Ishikawa (cell line): ENCODE results near the gene MRFAP1.

ENCODE experiments used
- CEBPB ChIP-seq: IDR thresholded peaks from 2 replicates; pipeline ENCODE4 v1.6.1; 2012
- CREB1 ChIP-seq: IDR thresholded peaks from 2 replicates; pipeline ENCODE4 v1.6.1; 2012; ENCODE audit warnings: low read depth
- EGR1 ChIP-seq: IDR thresholded peaks from 2 replicates; pipeline ENCODE4 v1.6.1; 2012
- EP300 ChIP-seq: IDR thresholded peaks from 2 replicates; pipeline ENCODE4 v1.6.1; 2012; ENCODE audit warnings: borderline replicate concordance
- FOXM1 ChIP-seq: IDR thresholded peaks from 2 replicates; pipeline ENCODE4 v1.6.1; 2012; ENCODE audit warnings: low read depth, borderline replicate concordance
- NFIC ChIP-seq: IDR thresholded peaks from 2 replicates; pipeline ENCODE4 v1.6.1; 2012
- RAD21 ChIP-seq: IDR thresholded peaks from 2 replicates; pipeline ENCODE4 v1.6.1; 2012; ENCODE audit warnings: low read depth
- REST ChIP-seq: IDR thresholded peaks from 2 replicates; pipeline ENCODE4 v1.6.1; 2012; ENCODE audit warnings: low read depth, mild to moderate bottlenecking
- TAF1 ChIP-seq: IDR thresholded peaks from 2 replicates; pipeline ENCODE4 v1.6.1; 2012; ENCODE audit warnings: low read depth, mild to moderate bottlenecking
- TEAD4 ChIP-seq: IDR thresholded peaks from 2 replicates; pipeline ENCODE4 v1.6.1; 2012
- YY1 ChIP-seq: IDR thresholded peaks from 2 replicates; pipeline ENCODE4 v1.6.1; 2012; ENCODE audit warnings: low read depth
- ZBTB7A ChIP-seq: IDR thresholded peaks from 2 replicates; pipeline ENCODE4 v1.6.1; 2012; ENCODE audit warnings: low read depth
- TF ChIP-seq, protein P1 (sequence below): IDR thresholded peaks from 2 replicates; pipeline ENCODE4 v1.6.1; 2012
- TF ChIP-seq, protein P2 (sequence below): IDR thresholded peaks from 2 replicates; pipeline ENCODE4 v1.6.1; 2012

- TF ChIP-seq CREB1 = no peak
- TF ChIP-seq REST = no peak
- no peak for TF ChIP-seq TEAD4
- no peak for TF ChIP-seq EP300
- TF ChIP-seq EGR1 = peak; percentile 49; the same call in 1 of the 2 replicates
- no peak for TF ChIP-seq FOXM1
- TF ChIP-seq, protein P1, sequence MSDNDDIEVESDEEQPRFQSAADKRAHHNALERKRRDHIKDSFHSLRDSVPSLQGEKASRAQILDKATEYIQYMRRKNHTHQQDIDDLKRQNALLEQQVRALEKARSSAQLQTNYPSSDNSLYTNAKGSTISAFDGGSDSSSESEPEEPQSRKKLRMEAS = no peak
- no peak for TF ChIP-seq CEBPB
- TF ChIP-seq YY1 = no peak
- no peak for TF ChIP-seq NFIC
- no peak for TF ChIP-seq ZBTB7A
- TF ChIP-seq RAD21 = no peak
- no peak for TF ChIP-seq TAF1
- TF ChIP-seq, protein P2, sequence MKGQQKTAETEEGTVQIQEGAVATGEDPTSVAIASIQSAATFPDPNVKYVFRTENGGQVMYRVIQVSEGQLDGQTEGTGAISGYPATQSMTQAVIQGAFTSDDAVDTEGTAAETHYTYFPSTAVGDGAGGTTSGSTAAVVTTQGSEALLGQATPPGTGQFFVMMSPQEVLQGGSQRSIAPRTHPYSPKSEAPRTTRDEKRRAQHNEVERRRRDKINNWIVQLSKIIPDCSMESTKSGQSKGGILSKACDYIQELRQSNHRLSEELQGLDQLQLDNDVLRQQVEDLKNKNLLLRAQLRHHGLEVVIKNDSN = no peak
Measured at GRCh38 chr4:6660430-6660829, 19.9 kb downstream of the MRFAP1 start.
